Germinal center (tissue), 1 donor: ENCODE measurements around the gene DNAL1.
"Not testable (repeated sequence)": the region's sequence is repeated elsewhere in the genome, so short reads cannot be mapped to it uniquely, and the experiment has no call there.

Experiments
- DNase-seq: peaks from one replicate; pipeline ENCODE4 v3.0.0; 2012; ENCODE audit warnings: mixed read lengths, low spot score

The DNAL1 gene

GRCh38 chr14:73640796-73641365 lies 3.9 kb upstream of the DNAL1 start:
- no peak for DNase-seq

- DNase-seq, result no peak
These were observed 443 bp downstream of the DNAL1 start for GRCh38 chr14:73645248-73645610.

- no peak for DNase-seq
These were observed 6.2 kb downstream of the DNAL1 start for GRCh38 chr14:73651005-73651404.

GRCh38 chr14:73655851-73656250 lies 11.1 kb downstream of the DNAL1 start:
- DNase-seq, result no peak

- DNase-seq, result not testable (repeated sequence)
These were observed 14.4 kb downstream of the DNAL1 start for GRCh38 chr14:73659202-73659601.

GRCh38 chr14:73660511-73660910 lies 15.7 kb downstream of the DNAL1 start:
- no peak for DNase-seq

GRCh38 chr14:73661872-73662271 lies 17.1 kb downstream of the DNAL1 start:
- no peak for DNase-seq

- DNase-seq, result no peak
These were observed 17.7 kb downstream of the DNAL1 start for GRCh38 chr14:73662487-73662943.

GRCh38 chr14:73663548-73664212 lies 18.9 kb downstream of the DNAL1 start:
- no peak for DNase-seq

GRCh38 chr14:73665130-73665529 lies 20.3 kb downstream of the DNAL1 start:
- no peak for DNase-seq

- no peak for DNase-seq
These were observed 21.8 kb downstream of the DNAL1 start for GRCh38 chr14:73666583-73666982.

- no peak for DNase-seq
These were observed 23.1 kb downstream of the DNAL1 start for GRCh38 chr14:73667854-73668253.

GRCh38 chr14:73674986-73675385 lies 30.2 kb downstream of the DNAL1 start:
- DNase-seq, result no peak

GRCh38 chr14:73678698-73679097 lies 33.9 kb downstream of the DNAL1 start:
- DNase-seq, result no peak

GRCh38 chr14:73680821-73681220 lies 36.0 kb downstream of the DNAL1 start:
- no peak for DNase-seq

GRCh38 chr14:73684627-73685026 lies 39.8 kb downstream of the DNAL1 start:
- DNase-seq, result no peak

GRCh38 chr14:73685328-73685727 lies 40.5 kb downstream of the DNAL1 start:
- DNase-seq, result no peak

GRCh38 chr14:73686901-73687300 lies 42.1 kb downstream of the DNAL1 start:
- no peak for DNase-seq

GRCh38 chr14:73694083-73694482 lies 49.3 kb downstream of the DNAL1 start:
- DNase-seq, result no peak

- DNase-seq, result no peak
These were observed 50.3 kb downstream of the DNAL1 start for GRCh38 chr14:73695082-73695481.

GRCh38 chr14:73695997-73696396 lies 51.2 kb downstream of the DNAL1 start:
- no peak for DNase-seq

- DNase-seq, result no peak
These were observed 51.9 kb downstream of the DNAL1 start for GRCh38 chr14:73696466-73697400.

GRCh38 chr14:73700325-73700724 lies 55.5 kb downstream of the DNAL1 start:
- DNase-seq, result no peak
